Measurements from ENCODE around the gene TLL1.

TLL1 gene

DNA sequence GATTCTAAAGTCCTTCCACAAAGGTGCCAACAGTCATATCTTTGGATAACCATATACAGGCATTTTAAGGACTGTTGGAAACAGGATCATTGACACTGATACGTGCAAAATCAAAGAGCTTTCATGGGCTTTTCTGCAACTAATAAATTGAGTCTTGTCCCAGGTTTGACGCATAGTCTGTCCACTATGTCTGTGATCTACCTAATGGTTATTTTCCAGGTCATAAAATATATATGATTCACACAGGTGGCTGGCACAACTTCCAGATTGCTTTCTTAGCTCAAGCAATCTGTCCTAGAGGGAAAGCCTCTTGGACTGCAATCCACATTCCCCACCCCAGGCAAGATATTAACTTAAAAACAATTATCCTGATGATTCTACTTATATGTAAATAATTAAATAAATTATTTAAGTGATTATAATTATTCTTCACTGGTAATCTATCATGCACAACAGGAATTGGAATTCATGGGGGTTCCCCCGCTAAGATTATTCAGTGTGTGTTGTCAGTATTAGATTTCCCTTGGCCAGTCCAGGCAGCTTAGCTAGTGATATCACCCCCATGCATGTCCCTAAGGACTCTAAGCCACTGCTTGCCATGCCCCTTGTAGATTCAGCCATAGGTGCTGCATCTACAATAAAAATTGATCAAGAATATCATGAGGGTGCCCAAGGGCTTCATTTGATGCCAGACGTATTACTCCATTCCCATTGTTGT is 97.8 kb downstream of the TLL1 start:
- in situ Hi-C loops (cut with MboI; ENCODE audit: low sequenced_read_pairs): no loop called here

DNA sequence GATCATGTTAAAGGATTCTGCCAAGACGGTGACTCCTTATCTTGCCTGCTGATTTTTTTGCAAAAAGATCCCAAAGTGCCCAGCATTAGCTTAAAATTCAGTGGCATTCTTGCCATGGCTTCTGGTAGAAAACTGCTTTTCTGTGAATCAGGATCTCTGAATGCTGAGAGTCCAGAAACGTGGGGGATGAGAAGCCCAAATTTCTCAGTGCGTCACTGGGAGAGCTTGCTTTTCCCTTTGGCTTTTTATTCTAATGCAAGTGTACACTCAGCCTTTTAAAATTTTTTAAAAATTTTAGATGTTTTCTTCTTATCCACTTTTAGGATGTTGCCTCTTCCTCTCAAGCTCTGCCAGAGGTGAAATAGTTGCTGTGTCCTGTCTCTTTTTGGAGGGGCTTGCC is 98.4 kb downstream of the TLL1 start:
- in situ Hi-C loops (cut with MboI; ENCODE audit: low sequenced_read_pairs): no loop called here

- in situ Hi-C loops (cut with MboI; ENCODE audit: low sequenced_read_pairs): no loop called here
Measured at GRCh38 chr4:165971933-165972332, 98.9 kb downstream of the TLL1 start.

DNA sequence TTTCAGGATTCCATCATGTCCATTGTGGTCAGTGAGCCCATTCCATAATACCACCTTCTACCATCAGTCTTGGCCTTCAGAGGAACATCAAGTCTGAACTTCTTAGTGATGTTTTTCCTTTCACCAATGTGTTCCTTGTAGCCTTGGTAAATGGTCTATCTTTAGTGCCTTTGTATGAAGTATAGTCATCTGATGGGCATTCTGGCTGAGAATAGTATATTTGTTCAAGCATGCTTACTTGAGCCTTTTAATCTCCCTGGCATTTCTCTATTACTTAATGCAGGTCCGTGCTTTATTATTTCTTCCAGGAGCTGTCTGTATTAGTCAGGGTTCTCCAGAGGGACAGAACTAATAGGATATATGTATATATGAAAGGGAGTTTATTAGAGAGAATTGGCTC is 99.7 kb downstream of the TLL1 start:
- in situ Hi-C loops (cut with MboI; ENCODE audit: low sequenced_read_pairs): no loop called here

DNA sequence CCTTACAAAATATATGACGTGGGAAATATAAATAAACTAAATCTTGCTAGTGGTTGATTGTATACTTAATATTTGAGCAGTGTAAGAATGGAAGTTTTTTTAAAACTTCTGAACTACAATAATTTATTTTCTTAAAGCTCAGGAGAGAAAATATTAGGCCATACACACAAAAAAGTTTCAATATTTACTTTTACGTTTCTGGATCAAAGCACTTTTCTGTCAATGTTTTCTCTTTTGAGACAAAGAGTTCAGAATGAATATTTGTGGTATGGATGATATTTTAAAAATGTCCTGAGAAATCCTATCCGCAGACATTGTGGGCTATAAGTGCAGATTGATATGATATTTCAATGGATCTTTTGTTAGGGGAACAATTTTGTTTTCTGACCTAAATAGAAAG is 109.9 kb downstream of the TLL1 start:
- in situ Hi-C loops (cut with MboI; ENCODE audit: low sequenced_read_pairs): no loop called here

GRCh38 chr4:165986956-165987698 is 114.1 kb downstream of the TLL1 start:
- in situ Hi-C loops (cut with MboI; ENCODE audit: low sequenced_read_pairs): no loop called here

DNA sequence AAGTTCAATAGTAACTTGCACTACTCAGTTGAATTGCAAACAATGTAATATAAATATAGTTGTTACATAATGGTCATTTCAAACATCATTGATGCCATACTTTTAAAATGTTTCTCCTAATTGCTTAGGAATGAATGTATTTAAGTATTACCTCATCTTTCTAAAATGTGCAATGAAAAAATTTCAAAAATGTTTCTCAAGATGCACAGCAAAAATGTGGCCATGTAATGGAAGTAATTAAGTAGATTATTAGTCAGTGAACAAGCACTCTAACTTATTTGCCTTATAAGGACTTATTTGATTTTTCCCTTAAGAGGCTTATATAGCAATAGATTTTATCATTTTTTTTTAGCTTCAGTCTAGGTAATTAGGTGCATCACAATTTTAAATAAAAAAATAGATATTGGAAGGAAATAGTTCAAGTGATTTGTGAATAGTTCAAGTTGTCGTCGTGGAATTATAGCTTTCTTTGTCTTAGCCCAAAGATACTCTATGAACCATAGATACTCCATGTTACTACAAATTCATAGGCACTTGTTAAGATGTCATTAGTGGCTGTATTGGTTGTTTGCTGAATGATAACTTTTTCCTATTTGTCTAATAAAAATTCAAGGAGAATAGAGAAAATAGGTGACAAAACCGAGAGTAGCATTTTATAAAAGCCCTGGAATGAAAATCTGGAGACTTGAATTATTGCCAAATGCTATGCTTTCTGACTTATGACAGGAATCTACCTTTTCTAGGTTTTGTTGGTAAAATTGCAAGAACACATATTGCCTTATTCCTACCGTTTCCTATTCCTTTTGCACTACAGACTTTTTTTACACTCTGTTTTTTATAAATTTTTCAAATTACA is 118.5 kb downstream of the TLL1 start:
- in situ Hi-C loops (cut with MboI; ENCODE audit: low sequenced_read_pairs): no loop called here

- in situ Hi-C loops (cut with MboI; ENCODE audit: low sequenced_read_pairs): no loop called here
Measured at GRCh38 chr4:165992283-165992682, 119.2 kb downstream of the TLL1 start.

GRCh38 chr4:165994701-165995100 is 121.7 kb downstream of the TLL1 start:
- in situ Hi-C loops (cut with MboI; ENCODE audit: low sequenced_read_pairs): no loop called here

DNA sequence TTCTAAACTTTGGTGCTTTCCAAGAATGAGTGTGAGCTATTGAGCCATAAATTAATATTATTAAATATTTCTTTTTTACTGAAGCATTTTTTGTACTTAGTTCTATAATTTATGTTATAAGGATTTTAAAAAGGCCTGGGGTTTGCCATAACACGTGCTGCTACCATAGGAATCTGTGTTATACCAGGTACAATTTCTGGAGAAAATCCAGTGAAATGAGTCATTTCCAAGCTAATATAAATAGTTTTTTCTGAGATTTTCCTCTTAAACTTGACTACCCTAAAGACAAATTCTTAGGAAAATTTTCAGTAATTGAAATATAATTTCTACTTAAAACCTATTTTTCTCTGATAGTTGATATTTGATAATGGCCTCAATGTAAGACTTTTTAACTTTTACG is 130.8 kb downstream of the TLL1 start:
- in situ Hi-C loops (cut with MboI; ENCODE audit: low sequenced_read_pairs): no loop called here

DNA sequence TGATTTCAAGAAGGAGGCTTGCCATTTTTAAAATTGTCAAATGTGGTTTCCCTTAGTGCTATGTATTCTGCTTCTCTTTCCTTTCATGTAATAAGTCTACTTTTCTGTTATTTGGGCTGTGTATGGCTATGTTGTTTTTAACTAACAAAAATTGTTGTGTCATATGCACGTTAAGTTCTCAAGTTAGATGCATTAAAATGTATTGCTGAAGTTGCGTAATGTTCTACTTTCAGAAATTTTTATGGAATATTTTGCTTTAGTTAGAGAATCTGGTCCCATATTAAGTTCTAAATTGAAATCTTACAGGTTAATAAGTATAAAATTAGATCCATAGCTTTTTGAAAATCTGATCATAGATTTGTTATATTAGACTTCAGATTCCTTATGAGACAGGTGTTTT is 133.2 kb downstream of the TLL1 start:
- in situ Hi-C loops (cut with MboI; ENCODE audit: low sequenced_read_pairs): no loop called here

DNA sequence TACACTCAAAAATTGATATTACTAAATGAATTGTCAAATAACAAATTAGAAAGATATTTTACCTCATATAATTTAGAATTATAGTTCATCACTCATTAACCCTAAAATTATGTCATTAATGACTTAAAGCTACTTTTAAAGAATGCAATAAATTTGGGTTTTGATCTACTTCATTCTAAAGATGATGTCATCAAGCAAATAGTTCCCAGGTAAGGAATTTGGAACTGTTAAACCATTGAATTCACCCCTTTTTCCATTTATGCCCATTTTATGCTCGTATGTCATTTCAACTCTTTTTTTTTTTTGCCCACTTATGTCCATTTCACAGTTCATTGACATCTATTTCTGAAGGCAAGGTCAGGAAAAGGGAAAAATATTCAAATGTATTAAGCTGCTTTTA is 135.5 kb downstream of the TLL1 start:
- in situ Hi-C loops (cut with MboI; ENCODE audit: low sequenced_read_pairs): no loop called here

DNA sequence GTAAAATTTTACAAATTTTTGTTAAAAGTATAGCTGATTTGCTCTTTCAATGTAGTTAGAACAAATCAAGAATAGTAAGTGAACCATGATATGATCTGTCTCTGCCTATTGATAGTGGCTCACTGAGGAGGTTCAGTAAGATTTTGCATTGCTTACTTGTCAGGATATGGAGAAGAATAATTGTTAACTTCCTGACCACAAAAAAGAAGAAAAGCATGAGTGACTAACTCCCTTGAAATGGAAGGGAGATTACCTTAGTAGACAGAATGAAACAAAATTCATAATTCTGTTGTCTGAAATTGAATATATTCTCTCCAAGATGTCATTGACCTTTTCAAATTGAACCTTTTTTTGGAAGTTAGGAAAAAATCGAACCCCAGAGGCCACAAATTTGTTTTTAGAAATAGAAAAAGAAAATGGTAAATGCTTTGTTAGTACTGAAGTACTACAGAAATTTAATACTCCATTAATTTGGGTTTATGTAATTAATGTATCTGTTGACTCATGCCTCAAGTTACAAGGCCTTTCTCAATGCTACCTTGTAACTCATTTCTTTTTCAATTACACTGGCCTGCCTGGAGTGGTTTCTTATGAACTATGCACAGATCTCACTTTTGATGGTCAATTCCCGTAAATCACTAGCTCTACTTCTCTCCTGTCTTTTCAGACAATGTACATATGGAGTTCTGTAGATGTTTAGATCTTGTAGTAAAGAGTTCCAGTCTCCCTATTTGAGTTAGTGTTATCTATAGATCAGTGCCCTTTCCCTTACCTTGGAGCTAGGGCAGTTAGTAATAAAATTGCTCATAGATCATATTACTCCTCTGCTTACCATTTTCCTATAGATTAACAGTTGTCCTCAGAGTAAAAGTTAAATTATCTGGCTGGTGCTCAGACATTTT is 139.3 kb downstream of the TLL1 start:
- in situ Hi-C loops (cut with MboI; ENCODE audit: low sequenced_read_pairs): no loop called here

- in situ Hi-C loops (cut with MboI; ENCODE audit: low sequenced_read_pairs): no loop called here
Measured at GRCh38 chr4:166014411-166014810, 141.4 kb downstream of the TLL1 start.

DNA sequence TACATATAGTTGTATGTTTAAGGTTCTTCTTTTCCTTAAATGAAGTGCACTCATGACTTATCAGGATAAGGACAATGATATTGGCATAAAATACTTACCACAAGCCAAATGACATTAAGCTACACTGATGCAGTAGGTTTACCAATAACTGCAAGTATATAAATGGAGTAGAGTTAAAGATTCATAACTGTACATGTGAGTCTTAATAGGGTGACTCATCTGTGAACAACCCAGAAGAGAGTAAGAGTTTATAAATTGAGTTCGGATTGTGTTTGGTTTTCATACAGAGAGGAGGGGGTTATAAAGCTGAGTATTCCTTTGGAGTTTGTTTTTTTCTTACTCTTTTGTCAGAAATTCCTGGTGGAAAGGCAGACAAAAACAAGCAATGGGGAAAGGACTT is 144.8 kb downstream of the TLL1 start:
- in situ Hi-C loops (cut with MboI; ENCODE audit: low sequenced_read_pairs): no loop called here

- in situ Hi-C loops (cut with MboI; ENCODE audit: low sequenced_read_pairs): no loop called here
Measured at GRCh38 chr4:166019441-166020220, 146.6 kb downstream of the TLL1 start.

- in situ Hi-C loops (cut with MboI; ENCODE audit: low sequenced_read_pairs): no loop called here
Measured at GRCh38 chr4:166021617-166022016, 148.6 kb downstream of the TLL1 start.

GRCh38 chr4:166034965-166035364 is 161.9 kb downstream of the TLL1 start:
- in situ Hi-C loops (cut with MboI; ENCODE audit: low sequenced_read_pairs): no loop called here

- in situ Hi-C loops (cut with MboI; ENCODE audit: low sequenced_read_pairs): no loop called here
Measured at GRCh38 chr4:166039822-166040221, 166.8 kb downstream of the TLL1 start.

GRCh38 chr4:166042510-166043055 is 169.5 kb downstream of the TLL1 start:
- in situ Hi-C loops (cut with MboI; ENCODE audit: low sequenced_read_pairs): no loop called here

Measured in hTERT RPE-1 (cell line).